ENCODE results near the gene ADGRG6.
A peak's percentile ranks its signal among the peaks of the same experiment; 100 is the strongest.

Gene ADGRG6

GRCh38 chr6:142350309-142350708 lies 48.5 kb downstream of the ADGRG6 start:
- no peak for FAIRE-seq

DNA sequence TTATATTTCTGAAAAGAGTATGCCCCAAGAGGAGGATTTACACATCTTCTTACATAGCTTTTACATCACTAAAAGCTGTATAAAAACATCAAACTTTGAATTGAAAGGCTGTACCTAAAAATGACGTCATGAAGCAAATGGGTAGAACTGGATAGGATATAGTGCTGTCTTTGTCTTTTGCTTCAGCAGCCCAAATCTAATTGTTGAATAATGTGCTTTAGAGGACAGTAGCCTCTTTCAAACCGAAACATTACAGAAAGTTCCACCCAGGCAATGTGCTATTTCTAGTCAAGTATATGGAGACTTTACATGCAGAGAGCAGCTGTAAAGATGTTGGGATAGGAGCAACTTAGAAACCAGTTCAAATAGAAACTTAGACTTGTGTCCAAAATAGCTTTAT lies 51.9 kb downstream of the ADGRG6 start:
- no peak for FAIRE-seq

GRCh38 chr6:142354650-142355049 lies 52.8 kb downstream of the ADGRG6 start:
- no peak for FAIRE-seq

DNA sequence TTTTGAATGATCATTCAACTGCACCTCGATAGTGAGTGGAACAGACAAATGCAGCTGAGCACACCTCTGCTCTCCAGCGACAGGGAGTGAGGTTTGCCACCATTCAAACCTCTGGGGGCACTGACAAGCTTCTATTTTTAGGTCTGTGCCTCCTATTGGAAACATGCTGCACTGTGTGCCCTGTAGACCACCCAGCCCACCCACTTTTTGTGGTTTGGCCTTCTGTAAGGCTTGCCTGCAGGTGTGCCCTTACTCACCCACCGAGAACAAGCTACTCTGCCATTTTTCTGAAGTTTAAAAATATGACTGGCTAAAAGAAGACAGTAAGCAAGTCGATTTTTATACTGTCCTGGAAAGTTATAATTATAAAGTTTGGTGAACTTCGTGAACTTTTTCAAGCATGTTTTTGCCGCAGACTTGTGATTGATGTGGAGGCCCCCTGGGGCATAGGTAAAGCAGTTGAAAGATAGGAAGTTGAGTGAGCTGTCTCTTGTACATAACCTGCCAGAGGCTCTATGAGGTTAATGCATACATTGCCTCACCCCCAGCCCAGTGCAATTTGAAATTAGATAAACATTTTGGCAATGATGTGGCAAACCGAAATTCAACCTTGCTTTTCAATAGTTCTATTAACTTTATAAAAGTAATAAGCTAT lies 53.8 kb downstream of the ADGRG6 start:
- no peak for FAIRE-seq

- FAIRE-seq = no peak
Measured at GRCh38 chr6:142356201-142356883, 54.5 kb downstream of the ADGRG6 start.

- peak; percentile 31 for FAIRE-seq
Measured at GRCh38 chr6:142356884-142357225, 55.0 kb downstream of the ADGRG6 start.

GRCh38 chr6:142357879-142358278 lies 56.1 kb downstream of the ADGRG6 start:
- FAIRE-seq = no peak

GRCh38 chr6:142359271-142359960 lies 57.6 kb downstream of the ADGRG6 start:
- no peak for FAIRE-seq

DNA sequence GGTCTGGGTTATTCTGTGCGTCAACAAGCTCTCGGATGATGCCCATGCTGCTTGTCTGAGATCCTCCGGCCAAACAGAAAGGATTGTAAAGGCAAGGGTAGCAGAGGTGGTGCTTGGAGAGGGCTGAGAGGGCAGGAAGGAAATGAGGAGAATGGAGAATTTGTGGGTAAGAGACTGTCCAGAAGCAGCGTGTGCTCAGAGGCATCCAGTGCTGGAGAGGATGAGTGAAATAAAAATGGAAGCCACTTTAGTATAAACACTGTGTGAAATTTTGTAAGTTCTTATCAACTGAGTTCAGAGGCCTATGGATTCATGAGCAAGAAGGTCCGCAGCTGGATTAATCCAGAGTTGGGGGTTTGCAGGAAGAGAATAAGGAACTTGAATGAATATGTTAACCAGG lies 59.5 kb downstream of the ADGRG6 start:
- FAIRE-seq = no peak

GRCh38 chr6:142361779-142362750 lies 60.3 kb downstream of the ADGRG6 start:
- no peak for FAIRE-seq

- no peak for FAIRE-seq
Measured at GRCh38 chr6:142367061-142367460, 65.3 kb downstream of the ADGRG6 start.

DNA sequence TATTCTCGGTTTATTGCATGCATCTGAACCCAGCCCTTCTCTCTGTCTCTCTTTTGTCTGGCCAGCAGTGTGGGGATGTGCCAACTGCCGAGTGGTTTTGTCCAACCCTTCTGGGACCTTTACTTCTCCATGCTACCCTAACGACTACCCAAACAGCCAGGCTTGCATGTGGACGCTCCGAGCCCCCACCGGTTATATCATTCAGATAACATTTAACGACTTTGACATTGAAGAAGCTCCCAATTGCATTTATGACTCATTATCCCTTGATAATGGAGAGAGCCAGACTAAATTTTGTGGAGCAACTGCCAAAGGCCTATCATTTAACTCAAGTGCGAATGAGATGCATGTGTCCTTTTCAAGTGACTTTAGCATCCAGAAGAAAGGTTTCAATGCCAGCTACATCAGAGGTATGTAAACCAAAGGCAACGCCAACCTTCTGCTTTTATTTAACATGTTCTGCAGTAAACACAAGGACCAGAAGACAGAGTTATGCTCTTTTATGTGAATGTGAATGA lies 65.8 kb downstream of the ADGRG6 start:
- FAIRE-seq = no peak

GRCh38 chr6:142369266-142369665 lies 67.5 kb downstream of the ADGRG6 start:
- FAIRE-seq = no peak

DNA sequence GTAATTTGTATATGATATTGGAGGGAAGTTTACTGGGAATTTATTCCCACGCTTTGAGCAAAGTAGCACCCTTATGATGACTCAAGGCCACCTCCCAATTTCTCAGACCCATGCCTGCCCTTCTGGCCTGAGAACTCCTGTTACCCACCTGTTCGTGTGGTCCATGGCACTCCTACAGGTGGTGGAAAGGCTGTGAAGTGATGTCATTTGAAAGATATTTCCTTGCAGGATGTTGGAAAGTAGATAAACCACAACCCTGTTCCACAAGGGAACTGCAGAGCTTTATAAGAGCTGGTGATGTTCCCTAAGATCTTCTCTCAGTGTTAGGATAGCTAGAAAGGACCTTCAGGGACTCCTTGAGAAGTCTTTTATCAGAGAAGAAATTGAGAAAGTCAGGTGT lies 70.5 kb downstream of the ADGRG6 start:
- no peak for FAIRE-seq

DNA sequence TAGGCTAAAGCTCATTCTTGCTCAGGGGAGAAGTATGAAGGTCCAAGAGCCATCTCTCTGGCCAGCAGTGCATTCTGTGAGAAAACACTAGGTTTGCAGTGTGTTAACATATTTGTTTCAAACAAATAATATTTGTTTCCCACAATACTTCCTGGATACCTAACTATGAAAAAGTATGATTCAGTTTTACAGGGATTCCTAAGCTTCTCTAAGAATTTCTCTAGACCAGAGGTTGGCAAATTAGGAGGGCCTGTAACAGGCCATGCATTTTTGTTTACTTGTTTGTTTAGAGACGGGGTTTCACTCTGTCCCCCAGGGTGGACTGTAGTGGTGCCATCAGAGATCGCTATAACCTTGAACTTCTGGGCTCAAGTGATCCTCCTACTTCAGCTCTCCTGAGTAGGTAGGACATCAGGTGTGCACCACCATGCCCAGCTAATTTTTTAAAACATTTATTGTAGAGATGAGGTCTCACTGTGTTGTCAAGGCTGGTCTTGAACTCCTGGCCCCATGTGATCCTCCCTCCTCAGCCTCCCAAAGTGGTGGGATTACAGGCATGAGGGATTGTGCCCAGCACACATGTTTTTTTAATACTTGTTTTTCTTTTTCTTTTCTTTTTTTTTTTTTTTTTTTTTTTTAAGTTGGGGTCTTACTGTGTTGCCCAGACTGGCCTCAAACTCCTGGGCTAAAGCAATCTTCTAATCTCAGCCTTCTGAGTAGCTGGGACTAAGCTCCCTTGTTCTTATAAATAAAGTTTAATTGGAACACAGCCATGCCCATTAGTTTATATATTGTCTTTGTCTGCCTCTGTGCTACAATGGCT lies 71.7 kb downstream of the ADGRG6 start:
- FAIRE-seq = no peak

GRCh38 chr6:142374091-142374770 lies 72.4 kb downstream of the ADGRG6 start:
- no peak for FAIRE-seq

DNA sequence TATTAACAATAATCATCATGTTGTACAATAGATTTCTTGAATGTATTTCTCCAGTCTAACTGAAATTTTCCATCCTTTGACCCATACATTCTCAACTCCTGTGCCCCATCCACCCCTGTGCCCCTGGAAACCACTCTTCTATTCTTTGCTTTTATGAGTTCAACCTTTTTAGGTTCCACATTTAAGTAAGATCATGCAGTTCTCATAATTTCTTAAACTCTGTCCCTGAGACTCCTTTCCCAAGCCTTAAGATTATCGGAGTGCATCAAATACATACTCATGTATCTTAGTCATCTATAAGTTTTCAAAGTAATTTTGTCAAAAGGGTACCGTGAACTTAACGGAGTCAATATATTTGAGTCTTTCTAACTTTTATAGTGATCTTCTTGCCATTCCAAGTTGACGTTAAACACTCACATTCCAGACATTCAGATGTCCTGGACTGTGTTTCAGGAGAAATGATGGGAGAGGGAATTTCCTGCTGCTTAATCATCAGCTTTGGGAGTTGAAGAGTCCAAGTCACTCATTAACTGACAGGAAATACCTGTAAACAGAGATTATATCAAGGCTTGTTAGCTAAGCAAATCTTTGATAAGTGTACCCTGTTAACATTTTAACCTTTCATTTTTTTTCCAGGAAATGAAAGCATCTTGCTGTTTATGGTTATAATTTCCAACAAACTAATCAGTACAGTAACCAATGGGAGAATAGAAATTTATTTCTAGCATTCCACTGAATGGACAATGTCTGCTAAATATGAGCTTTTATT lies 73.3 kb downstream of the ADGRG6 start:
- no peak for FAIRE-seq

DNA sequence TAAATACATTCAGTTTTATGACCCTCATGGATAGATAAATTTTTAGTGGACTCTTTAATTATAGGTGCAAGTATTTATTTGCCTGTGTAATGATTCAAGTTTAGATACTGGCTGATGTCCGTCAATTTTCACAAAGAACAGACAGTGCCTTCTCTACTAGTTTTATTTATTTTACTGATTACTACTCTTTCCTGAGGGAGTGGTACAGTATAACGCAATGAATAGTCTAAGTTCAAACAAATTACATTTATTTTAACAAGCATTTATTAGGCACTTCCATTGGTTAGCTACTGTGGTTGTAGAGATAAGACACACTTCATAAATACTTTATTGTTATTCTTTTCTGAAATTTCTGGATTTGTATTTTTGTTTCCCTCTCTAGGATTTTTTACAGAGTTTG lies 74.3 kb downstream of the ADGRG6 start:
- FAIRE-seq = no peak

- no peak for FAIRE-seq
Measured at GRCh38 chr6:142376800-142377496, 75.1 kb downstream of the ADGRG6 start.

DNA sequence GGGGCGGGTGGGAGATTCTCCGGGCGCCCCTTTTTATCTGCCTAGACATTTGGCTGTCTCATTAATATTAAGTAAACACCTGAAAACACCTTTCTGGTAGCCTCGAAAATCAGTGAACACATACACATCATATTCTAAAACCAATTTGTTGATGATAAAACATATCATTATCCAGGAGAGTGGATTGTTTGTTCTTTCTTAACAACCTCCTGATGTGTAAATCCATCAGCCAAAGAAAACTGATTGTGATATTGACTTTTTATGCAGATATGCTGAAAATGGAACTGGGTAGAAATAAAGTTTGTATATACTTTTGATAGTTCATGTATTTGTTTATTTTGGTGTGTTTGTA lies 75.7 kb downstream of the ADGRG6 start:
- FAIRE-seq = no peak

Data from endometrium (tissue), 2 donors.